GM18511 (cell line): ENCODE results near the gene ALS2CL.
"Not testable (repeated sequence)": the region's sequence is repeated elsewhere in the genome, so short reads cannot be mapped to it uniquely, and the experiment has no call there.

Source experiments
- ATAC-seq: cut with Tn5 transposase; IDR thresholded peaks from one replicate; pipeline ENCODE4 v1.9.1; 2021; ENCODE audit warnings: mild to moderate bottlenecking, moderate library complexity; ENCODE audit not compliant: unreplicated experiment

ALS2CL gene

DNA sequence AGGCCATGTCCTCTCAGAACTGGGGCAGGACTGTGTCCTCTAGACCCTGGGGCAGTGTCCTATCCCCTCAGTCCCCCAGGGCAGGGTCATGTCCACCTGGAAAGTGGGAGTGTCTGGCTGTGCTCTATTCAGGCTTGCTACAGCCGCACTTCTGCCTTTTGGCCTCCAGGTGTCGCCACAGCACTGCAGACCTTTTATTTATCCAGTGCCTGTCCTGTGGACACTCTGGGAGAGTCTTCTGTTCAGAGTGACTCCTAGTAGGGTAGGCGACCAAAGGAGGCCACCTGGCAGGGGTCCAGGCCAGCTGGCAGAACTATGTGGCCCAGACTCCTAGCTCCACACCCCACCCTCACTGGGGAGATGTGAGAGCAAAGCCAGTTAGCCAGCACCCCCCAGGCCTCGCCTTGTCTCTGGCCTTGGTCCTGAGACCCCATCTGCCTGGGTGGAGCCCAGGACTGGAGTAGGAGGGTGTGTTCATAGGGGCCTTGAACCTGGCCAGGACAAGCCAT lies 11.6 kb upstream of the ALS2CL start:
- no peak for ATAC-seq

DNA sequence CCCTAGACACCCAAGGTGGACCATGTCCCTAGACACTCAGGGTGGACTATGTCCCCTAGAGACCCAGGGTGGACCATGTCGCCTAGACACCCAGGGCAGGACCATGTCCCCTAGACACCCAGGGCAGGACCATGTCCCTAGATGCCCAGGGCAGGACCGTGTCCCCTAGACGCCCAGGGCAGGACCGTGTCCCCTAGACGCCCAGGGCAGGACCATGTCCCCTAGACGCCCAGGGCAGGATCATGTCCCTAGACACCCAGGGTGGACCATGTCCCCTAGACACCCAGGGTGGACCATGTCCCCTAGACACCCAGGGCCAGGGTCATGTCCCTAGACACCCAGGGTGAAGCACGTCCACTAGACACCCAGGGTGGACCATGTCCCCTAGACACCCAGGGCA lies 10.9 kb upstream of the ALS2CL start:
- not testable (repeated sequence) for ATAC-seq

DNA sequence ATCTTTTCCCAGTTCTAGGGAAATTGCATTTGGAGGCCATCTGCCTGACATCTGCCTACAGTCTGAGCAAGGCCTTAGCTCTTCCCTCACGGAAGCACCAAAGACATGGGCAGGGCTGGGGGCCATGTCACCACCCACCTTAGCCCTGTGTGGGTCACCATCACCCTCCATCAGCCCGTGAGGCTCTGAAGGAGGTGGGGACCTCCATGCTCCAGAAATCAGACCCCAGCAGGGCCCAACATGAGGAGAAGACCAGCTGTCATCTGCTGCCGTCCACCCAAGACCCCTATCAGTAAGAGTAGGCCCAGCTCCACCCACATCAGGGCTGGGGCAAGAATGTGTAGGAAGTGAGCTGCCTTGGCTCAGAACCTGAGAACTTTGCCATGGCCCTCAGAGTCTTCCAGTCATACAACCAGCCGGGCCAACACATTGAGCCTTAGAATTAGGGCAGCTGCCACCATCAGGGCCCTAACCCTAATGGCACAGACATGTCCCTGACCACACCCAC lies 9.6 kb upstream of the ALS2CL start:
- no peak for ATAC-seq

DNA sequence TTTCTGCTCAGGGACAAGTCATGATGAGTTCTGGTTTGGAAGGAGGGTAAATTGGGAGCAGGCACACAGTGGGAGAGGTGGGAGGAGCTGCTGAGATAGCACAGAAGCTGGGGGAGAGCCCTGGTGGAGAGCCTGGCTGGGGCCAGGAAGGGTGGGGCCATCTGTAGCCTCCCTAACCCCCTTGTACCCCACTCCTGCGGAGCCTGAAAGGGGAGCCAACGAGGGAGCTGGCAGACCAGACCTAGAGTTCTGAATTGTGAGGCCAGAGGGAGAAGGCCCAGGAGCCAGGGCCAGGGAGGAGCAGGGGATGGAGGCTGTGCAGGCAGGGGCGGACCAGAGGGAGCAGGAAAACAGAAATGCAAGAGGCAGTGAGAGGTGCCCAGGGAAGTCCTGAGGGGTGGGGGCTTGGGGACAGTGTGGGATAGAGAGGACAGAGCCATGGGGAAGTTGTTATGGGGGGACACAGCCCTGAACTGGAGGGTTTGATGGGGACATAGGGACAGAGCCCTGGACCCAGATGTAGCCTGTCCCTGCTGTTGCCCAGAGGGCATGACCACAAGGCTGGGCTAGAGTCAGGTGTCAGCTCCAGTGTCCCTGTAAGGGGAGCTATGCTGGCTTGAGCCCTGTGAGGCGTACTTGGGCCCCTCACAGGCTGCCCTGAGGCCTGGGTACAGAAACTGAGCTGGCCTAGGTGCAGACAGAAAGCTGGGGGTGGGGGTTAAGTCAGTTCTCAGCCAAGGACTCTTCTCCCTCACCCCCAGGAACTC lies 8.9 kb upstream of the ALS2CL start:
- no peak for ATAC-seq

DNA sequence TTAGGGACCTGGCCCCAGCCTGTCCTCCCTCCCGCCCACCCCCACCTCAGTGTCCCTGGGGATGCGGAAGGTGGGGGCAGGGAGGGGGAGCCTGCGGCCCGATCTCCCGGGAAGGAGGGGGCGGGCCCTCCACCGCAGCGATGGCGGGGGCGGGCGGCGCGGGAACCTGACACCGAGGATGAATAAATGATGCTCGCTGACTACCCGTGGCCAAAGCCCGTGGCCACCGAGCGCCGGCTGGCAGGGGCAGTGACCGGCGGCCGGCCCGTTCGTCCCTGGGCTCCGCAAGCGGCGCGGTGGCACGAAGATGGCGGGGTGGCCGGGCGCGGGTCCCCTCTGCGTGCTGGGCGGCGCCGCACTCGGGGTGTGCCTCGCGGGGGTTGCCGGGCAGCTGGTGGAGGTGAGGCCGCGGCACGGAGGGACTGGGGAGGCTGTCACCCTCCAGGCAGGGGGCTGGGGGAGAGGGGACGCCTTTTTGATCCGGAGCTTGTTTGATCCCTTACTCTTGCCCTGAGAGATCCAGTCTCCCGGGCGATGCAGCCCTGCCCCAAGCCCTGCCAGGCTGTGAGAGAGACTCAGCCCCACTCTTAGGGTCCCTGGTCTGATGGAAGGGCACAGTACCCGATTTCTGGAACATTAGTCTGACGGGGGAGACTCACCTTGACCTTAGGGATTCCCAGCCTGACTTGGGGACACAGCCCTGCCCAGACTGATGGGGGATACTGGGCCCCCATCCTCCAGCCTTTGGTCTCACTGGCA lies 7.9 kb upstream of the ALS2CL start, which contains the start of gene TMIE:
Gene TMIE, plus strand, starts transcription at position 212 of the 759 bp plus-strand sequence. Its CDS starts 96 bp downstream, at position 308.
- ATAC-seq = no peak

DNA sequence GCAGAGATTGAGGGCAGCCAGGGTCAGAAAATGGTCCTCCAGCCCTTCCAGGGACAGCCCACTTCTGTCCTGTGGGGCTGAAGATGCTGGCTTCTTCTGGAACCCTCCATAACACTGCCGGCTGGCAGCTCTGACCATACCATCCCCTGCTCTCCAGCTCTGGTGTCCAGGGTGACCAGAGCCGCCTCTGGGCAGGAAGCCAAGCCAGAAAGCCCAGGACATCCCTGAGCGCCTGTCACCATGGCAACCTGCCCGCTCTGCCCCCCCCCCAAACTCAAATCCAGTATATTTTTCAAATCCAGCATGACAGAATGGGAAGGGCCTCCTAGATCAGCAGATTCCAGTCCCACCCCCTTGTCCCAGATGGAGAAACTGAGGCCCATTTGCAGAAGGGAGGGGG lies 7.3 kb upstream of the ALS2CL start:
- no peak for ATAC-seq

DNA sequence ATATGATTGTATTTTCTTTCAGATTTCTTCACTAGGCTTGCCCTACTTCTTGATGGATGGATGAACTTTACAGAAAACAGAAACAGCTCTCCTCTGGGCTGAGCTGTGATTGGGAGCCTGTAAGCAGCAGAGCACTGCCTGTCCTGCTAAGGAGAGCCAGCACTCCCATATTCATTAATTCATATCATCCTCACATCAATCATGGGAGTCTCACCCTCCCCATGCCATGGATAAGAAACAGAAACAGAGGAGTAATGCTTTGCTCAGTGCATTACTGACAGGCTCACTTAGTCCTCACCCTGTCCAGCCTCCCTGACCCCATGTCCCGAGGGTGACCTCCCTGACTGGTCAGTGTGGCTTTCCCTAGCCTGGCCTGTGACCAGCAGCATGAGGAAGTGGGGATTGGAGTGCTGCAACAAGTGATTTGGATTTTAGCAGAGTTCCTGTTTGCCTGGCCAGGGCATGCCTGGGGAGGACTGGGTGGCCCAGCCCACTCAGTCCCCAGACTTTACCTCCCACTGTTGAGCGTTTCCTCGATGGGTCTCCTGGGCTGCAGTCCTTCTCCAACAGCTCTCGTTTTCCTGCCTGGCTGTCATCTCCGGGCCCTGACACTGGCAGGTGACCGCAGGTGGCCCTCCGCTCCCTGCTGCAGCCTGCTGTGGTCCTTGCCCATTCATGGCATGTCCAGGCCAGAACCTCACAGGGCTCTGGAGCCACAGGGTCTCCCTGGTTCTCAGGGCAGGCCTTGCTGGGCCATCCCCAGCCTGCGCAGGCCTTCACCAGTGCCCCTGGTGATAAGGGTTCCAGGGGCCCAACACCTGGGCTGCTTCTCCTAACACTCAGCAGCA lies 6.4 kb upstream of the ALS2CL start:
- no peak for ATAC-seq

DNA sequence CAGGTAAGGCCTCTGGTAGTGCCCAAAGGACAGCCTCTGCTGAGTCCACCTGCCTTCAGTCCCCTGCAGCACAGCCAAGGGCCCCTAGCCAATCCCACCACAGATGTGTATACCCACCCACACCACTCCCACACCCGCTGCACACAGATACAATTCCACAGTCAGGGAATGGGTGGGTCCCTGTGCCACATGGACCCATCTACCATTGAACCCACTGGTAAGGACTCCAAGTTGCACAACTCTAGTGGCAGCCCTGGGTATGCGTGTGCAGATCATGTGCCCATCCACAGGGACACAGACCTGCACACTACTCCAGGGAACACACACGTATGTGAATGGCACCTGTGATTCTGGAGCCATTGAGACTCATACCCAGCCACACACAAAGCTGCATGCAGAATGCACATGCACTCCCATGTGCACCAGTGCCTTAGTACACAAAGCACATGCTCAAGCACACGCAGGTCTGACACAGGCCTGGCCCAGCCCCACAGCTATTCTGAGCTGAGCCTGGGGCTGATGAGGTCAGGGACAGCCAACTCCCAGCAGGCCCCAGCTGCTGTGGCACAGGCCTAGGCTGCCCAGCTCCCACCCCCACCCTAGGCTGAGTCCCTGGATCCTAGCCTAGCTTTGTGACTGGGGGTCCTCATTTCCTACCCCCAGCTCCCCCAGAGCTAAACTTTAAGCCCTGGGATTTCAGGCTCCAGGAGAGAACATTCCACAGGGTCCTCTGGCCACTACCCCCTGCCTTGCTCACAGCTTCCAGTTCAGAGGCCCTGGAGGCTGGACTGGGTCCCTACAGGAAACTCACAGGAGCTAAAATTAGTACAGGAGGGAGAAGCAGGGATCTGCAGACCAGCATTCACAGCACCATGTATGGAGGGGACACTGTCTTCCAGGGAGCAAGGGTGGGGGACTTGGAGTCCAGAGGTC lies 2.7 kb upstream of the ALS2CL start:
- no peak for ATAC-seq

DNA sequence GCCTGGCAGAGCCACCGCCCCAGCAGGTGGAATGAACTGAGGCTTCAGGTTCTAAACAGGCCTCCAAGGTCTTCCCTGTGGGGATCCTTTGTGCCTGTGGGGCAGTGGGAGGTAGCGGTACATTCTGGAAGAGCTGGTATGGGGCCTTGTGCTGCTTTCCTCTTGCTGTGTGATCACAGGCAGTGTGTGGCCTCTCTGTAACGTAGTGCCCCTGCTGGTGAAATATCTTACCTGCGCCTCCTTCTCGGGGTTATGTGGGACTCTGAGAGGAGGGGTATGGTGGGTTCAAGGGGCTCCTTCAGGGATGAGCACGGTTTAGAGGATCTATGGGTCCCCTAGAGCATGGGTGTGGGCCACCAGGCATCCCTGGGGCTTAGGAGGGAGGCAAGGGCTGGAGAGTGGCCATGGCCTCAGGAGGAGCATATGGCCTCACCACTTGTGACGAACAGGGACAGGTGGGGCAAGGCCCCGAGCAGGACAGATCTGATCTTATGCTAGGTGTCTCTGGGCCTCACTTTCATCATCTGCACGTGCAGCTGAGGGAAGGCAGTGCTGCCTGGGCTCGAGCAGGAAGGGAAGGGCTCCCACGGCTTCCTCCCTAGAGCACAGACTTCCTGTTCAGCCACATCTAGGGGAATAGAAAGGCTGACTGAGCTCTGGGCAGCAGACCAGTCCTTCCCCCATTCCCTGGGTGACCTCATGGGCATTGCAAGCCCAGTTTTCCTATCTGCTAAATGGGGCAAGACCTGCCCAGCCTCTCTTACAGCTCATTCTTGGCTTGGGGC lies 1.9 kb upstream of the ALS2CL start:
- ATAC-seq = no peak

DNA sequence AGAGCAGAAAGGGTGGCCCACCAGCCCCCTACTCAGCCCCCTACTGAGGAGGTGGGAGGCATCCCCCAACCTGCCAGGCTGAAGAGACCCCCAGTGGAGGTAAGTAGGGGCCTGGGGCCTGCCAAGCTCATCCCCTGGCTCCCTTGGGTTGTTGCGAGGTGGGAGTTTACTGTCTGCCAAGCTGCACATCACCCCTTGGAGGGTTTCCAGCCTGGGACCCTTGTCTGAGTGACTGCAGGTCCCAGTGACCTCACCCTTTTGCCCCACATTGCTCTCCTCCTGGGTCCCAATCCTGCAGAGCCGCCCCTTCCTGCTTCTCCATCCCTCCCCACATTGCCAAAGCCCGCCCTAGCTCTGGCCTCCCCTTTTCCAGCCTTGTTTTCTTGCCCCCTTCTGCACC lies 1.0 kb upstream of the ALS2CL start:
- ATAC-seq = no peak

DNA sequence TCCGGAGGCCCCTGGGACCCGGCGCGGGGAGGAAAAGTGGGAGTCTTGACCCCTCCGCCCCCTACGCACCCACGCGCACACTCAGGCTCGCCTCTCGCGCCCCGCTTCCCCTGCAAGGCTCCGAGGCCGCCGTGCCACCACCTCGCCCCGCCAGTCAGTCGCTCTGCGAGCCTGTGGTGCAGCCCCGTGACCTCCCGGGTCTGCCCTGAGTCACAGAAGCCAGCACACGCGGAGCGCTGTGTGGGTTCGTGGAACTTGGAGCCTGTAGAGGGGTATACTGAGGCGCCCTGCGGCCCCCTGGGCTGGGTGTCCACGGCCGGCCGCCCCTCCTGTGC lies 380 bp upstream of the ALS2CL start:
- no peak for ATAC-seq

DNA sequence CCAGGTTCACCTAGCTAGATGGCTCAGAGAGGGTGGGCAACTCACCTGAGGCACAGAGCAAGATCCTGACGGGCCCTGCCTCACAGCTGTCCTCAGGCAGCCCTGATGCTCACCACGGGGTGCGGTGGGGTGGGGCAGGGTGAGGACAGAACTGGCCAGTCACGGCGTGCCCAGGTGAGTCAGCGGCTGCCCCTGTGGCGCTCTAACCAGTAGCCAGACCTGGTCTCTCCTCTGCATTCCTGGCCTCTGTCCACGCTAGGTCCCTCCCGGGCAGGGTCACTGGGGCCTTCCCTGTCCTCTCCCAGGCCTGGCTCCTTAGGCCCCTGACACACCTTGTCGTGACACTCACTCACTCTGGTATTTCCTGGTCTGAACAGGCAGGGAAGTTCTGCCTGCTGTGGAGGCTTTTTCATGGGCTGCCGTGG lies 901 bp downstream of the ALS2CL start:
- ATAC-seq = no peak

DNA sequence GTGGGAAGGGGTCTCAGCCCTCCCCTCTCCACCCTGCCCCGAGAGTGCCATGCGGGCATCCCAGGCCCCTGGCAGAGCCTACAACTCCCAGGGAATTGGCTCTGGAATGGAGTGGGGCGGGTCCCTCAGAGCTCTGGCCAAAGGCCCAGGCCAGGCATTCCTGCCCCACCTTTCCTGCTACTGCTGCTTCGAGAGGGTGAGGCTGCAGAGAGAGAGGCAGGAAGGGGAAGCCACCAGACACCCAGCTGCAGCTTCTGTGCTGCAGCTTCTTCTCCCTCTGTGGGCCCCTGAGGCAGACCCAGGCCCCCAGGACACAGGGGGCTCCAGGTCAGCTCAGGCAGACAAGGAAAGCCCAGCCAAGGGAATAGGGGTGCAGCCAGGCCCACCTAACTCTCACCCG lies 2.7 kb downstream of the ALS2CL start:
- no peak for ATAC-seq

DNA sequence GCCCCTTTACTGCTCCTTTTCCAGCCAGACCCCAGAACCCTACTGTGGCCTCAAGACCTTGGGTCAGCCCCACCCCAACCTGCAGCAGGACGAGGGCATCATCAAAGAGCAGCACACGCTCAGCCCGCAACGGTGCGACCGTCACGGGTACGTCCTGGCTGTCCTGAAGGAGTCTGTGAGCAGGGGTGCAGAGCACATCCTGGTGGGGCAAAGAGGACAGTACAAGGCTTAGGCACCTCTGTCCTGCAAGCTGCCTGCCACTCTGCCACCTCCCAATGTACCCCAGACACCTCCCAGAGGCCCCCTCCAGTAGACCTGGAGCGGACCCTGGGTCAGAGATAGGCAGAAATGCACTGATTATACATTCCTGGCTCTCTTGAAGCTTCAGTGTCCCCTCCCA lies 8.0 kb downstream of the ALS2CL start:
- no peak for ATAC-seq

DNA sequence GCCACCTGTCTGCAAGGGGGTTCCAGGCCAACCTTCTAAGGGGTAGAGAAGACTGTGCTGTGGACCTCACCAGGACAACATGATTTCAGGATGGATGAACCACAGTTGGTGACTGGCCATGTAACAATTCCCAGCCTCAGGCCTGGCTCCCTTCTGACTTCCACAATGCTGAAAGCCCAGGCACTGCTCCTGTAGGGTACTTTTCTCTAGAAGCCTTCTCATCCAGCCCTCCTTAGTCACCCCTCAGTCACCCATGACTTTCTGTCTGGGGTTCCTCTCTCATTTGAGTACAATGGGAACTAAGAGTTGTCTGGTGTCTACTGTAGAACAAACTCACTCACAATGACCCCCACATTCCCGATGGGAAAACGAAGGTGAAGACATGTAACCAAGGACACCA lies 8.6 kb downstream of the ALS2CL start:
- no peak for ATAC-seq

DNA sequence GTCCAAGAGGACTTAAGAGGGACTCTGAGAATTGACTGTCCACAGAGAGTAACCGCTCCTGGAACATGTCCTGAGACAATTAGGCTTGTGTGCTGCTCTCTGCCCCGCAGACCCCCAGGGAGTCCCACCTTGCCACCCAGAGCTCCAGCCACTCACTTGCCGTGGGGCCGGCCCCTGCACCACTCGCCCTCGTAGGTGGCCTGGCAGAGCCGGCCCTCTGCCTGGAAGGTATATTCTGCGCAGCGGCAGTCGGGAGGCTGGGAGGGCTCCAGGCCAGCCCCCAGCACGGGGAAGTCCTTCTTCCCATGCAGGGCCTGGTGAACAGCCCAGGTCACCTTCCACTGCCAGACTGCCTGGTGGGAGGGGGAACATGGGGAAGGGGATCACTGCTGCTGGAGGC lies 10.5 kb downstream of the ALS2CL start:
- no peak for ATAC-seq

DNA sequence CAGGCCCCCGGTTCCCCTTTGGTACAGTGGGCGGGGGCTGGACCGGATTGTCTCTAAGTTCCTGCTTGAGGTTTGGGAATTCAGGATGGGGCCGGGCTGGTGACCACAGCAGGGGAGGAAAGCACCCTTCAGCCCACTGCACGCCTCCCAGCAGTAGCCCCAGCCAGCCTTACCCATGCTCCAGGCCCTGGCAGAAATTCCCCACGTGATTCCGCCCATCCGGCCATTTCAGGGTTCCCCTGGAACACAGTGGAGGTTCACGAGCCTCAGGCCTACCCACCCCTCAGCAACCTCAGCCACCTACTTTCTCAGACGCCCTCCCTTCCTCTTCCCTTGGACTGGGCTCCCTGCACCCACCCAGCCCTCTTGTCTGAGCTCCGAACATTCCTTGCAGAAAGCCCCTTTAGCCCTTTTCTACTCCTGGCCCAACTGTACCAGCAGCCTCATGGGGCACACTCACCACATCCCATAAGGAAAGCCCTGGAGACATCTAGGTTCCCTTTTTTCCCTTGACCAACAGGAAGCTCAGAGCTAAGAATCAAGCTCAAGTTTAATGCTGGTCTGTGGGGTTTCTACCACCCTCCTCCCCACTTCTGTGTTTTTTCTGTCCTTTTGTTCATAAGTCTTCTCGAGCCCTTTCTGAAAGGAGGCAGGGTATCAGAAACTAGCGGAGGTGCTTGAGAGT lies 11.5 kb downstream of the ALS2CL start:
- no peak for ATAC-seq

DNA sequence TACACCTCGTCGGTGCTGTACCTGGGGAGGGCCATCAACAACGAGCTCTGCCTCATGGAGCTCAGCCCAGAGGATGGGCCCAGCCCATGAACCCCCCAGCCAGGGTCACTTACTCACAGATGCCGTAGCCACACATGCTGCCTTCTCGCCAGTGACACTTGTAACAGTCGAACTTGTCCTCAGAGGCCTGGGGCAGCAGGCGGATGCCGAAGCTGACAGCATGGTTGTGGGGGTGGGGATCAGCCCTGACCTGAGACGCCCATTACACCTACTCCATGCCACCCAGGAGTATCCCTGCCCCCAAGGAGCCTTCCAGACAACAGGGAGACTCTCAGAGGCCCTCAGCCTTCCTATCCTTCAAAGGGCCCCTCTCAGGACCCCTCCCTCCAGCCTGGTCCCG lies 12.1 kb downstream of the ALS2CL start:
- no peak for ATAC-seq
